DND-41 (cell line): Measurements from ENCODE around the gene MVK.

Source experiments
- ATAC-seq: fragments of 200-7000 bp; cut with Tn5 transposase; 3 replicates; pipeline ENCODE4 v1.9.1; 2021; ENCODE audit warnings: low read depth; ENCODE audit not compliant: insufficient read depth
- DNase-seq: peaks from one replicate; pipeline ENCODE4 v3.0.0-alpha.2; 2020
- H2AFZ ChIP-seq: 2 replicates; pipeline ENCODE4 v1.6.0; 2012; ENCODE audit warnings: low read depth, low read length
- H3K27ac ChIP-seq: 2 replicates; pipeline ENCODE4 v1.5.1; 2012; ENCODE audit warnings: low read length, inconsistent platforms
- H3K27me3 ChIP-seq: fragments of 200-600 bp; sonication (generic); 2 replicates; pipeline ENCODE4 v1.6.0; 2012; ENCODE audit warnings: low read length, mild to moderate bottlenecking, inconsistent platforms; ENCODE audit not compliant: insufficient read depth, poor library complexity
- H3K36me3 ChIP-seq: 2 replicates; pipeline ENCODE4 v1.5.1; 2012; ENCODE audit warnings: low read length, inconsistent platforms; ENCODE audit not compliant: insufficient read depth
- H3K4me1 ChIP-seq: 2 replicates; pipeline ENCODE4 v1.5.1; 2012; ENCODE audit warnings: mild to moderate bottlenecking, low read length; ENCODE audit not compliant: insufficient read depth
- H3K4me2 ChIP-seq: 2 replicates; pipeline ENCODE4 v1.6.0; 2012; ENCODE audit warnings: mild to moderate bottlenecking, moderate library complexity, low read length, inconsistent platforms; ENCODE audit not compliant: insufficient read depth
- H3K4me3 ChIP-seq, 2 experiments: fragments of 200-600 bp in 1 of 2; shearing (Covaris generic) in 1 of 2; 2 replicates each; pipeline ENCODE4 v1.5.1; 2012 to 2016; ENCODE audit warnings: inconsistent platforms in 2 of 2, low read length in 2 of 2, mild to moderate bottlenecking in 2 of 2, low read depth in 1 of 2, moderate library complexity in 1 of 2
- H3K79me2 ChIP-seq: 2 replicates; pipeline ENCODE4 v1.6.0; 2012; ENCODE audit warnings: low read length, inconsistent platforms; ENCODE audit not compliant: insufficient read depth
- H3K9ac ChIP-seq: 2 replicates; pipeline ENCODE4 v1.6.0; 2012; ENCODE audit warnings: low read depth, mild to moderate bottlenecking, inconsistent platforms, low read length, moderate library complexity
- H3K9me3 ChIP-seq: 2 replicates; pipeline ENCODE4 v1.5.1; 2012; ENCODE audit warnings: low read length, moderate library complexity, mild to moderate bottlenecking, inconsistent platforms; ENCODE audit not compliant: insufficient read depth, severe bottlenecking
- H4K20me1 ChIP-seq: 2 replicates; pipeline ENCODE4 v1.6.0; 2012; ENCODE audit warnings: low read length; ENCODE audit not compliant: insufficient read depth
- EZH2 ChIP-seq: IDR thresholded peaks from 3 replicates; pipeline ENCODE4 v1.6.1; 2012; ENCODE audit warnings: borderline replicate concordance, low read depth, mild to moderate bottlenecking, moderate library complexity, low read length, inconsistent platforms; ENCODE audit not compliant: severe bottlenecking
- TF ChIP-seq, protein P1 (sequence below): IDR thresholded peaks from 2 replicates; pipeline ENCODE4 v1.5.1; 2012; ENCODE audit warnings: borderline replicate concordance, low read length, moderate library complexity, mild to moderate bottlenecking; ENCODE audit not compliant: poor library complexity, severe bottlenecking; ENCODE audit errors: extremely low read depth

Gene MVK

DNA sequence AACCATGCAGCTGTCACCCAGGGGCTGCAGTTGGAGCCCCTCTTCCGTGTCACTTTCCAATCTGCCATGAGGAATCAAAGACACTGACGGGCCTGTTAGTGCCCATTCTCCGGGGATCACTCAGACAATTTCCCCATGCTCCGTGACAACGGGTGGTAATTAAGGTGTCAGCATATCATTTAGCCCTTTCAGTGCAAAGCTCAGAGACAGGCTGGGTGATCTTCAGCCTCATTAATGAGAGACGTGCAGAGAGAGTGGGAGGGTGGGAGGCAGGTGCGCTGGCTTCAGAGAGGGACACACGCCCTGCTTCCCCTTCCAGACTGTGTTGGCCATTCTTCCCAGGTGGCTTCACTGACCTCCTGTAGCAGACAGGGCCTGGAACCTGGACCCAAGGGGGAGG, 58.7 kb downstream of the MVK start:
- H3K4me1 ChIP-seq: no peaks in the 10 kb centered on the region
- ATAC-seq (no peak), DNase-seq (no peak)
- H4K20me1 ChIP-seq: no peaks in the 10 kb centered on the region
- H3K4me3 ChIP-seq: no peak overlapping the region
- no peak overlapping the region for H3K9ac ChIP-seq
- H3K4me2 ChIP-seq: no peak overlapping the region
- H3K36me3 ChIP-seq: no peaks in the 10 kb centered on the region
- H2AFZ ChIP-seq: no peak overlapping the region
- H3K27me3 ChIP-seq: no peaks in the 10 kb centered on the region
- no peak overlapping the region for H3K27ac ChIP-seq
- peaks cover 5% of the 10 kb centered on the region for H3K9me3 ChIP-seq
- TF ChIP-seq, protein P1, sequence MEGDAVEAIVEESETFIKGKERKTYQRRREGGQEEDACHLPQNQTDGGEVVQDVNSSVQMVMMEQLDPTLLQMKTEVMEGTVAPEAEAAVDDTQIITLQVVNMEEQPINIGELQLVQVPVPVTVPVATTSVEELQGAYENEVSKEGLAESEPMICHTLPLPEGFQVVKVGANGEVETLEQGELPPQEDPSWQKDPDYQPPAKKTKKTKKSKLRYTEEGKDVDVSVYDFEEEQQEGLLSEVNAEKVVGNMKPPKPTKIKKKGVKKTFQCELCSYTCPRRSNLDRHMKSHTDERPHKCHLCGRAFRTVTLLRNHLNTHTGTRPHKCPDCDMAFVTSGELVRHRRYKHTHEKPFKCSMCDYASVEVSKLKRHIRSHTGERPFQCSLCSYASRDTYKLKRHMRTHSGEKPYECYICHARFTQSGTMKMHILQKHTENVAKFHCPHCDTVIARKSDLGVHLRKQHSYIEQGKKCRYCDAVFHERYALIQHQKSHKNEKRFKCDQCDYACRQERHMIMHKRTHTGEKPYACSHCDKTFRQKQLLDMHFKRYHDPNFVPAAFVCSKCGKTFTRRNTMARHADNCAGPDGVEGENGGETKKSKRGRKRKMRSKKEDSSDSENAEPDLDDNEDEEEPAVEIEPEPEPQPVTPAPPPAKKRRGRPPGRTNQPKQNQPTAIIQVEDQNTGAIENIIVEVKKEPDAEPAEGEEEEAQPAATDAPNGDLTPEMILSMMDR: no peak
- no peak for TF ChIP-seq EZH2
- H3K79me2 ChIP-seq: no peaks in the 10 kb centered on the region

- H4K20me1 ChIP-seq: no peaks in the 10 kb centered on the region
- no peaks in the 10 kb centered on the region for H3K36me3 ChIP-seq
- H3K4me3 ChIP-seq: no peak overlapping the region
- H3K27me3 ChIP-seq: no peaks in the 10 kb centered on the region
- DNase-seq (no peak), ATAC-seq (no peak)
- H3K4me2 ChIP-seq: no peak overlapping the region
- H3K27ac ChIP-seq: no peak overlapping the region
- peaks cover 5% of the 10 kb centered on the region for H3K9me3 ChIP-seq
- no peaks in the 10 kb centered on the region for H3K79me2 ChIP-seq
- no peak overlapping the region for H3K9ac ChIP-seq
- H2AFZ ChIP-seq: no peak overlapping the region
- no peaks in the 10 kb centered on the region for H3K4me1 ChIP-seq
- TF ChIP-seq, protein P1: no peak
- TF ChIP-seq EZH2: no peak
Observed at GRCh38 chr12:109635717-109636116, 62.1 kb downstream of the MVK start.

DNA sequence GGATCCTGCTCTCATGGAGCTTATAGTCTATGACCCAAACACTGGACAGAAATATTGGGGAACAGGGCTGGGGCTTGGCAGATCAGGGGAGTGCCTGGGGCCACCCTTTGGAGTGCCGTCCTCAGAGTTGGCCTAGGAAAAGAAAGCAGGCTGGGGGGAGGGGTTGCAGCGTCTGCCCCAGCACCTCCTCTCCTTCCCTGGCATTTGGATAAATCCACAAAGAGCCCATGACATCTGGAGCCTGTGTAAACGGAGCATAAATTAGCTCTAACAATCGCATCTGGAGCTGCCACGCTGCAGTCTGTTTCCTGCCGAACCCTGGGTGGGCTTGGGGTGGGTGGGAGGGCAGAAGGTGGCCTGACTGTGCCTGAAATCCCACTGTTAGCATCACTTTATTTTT, 63.8 kb downstream of the MVK start:
- H3K36me3 ChIP-seq: no peaks in the 10 kb centered on the region

More for the DNA sequence above, 63.8 kb downstream of the MVK start:
- no peak overlapping the region for H3K9ac ChIP-seq
- H3K27ac ChIP-seq: no peak overlapping the region
- DNase-seq: no peak
- H3K27me3 ChIP-seq: no peaks in the 10 kb centered on the region
- no peak overlapping the region for H3K4me3 ChIP-seq
- H3K9me3 ChIP-seq: peaks cover 5% of the 10 kb centered on the region
- H2AFZ ChIP-seq: no peak overlapping the region
- ATAC-seq: no peak
- H3K4me1 ChIP-seq: no peaks in the 10 kb centered on the region
- TF ChIP-seq, protein P1: no peak
- no peak for TF ChIP-seq EZH2
- H3K4me2 ChIP-seq: no peak overlapping the region
- H4K20me1 ChIP-seq: no peaks in the 10 kb centered on the region
- H3K79me2 ChIP-seq: no peaks in the 10 kb centered on the region
